Adrenal gland (tissue), 12 donors: ENCODE results near the gene SLC43A1. TPM values are rescaled to one million over a fixed set of nuclear protein-coding genes. Genes with fewer than 3 reads are reported as not detected.
A peak's percentile ranks its signal among the peaks of the same experiment; 100 is the strongest.

Experiments used
- DNase-seq, 7 donors: peaks; one replicate each; pipeline ENCODE4 v3.0.0-alpha.2; 2019 to 2020
- H3K27ac ChIP-seq, 5 donors: fragments of 200-600 bp; sonication (generic) in 4 of 5; 1 replicate in 3 of 5; 2 replicates in 2 of 5; pipeline versions ENCODE4 v1.5.1 to v1.8.0; 2016 to 2020; ENCODE audit warnings: mild to moderate bottlenecking in 1 of 5
- H3K27me3 ChIP-seq: fragments of 200-600 bp; 2 replicates; pipeline ENCODE4 v1.8.0; 2021
- H3K36me3 ChIP-seq, 2 donors: fragments of 200-600 bp; replicated peaks in 1 of 2; 1 replicate in 1 of 2; 2 replicates in 1 of 2; pipeline versions ENCODE4 v1.5.1 to v1.8.0; 2018 to 2022
- H3K4me1 ChIP-seq, 2 donors: fragments of 200-600 bp; replicated peaks in 1 of 2; 1 replicate in 1 of 2; 2 replicates in 1 of 2; pipeline versions ENCODE4 v1.5.1 to v1.8.0; 2018 to 2021
- H3K4me3 ChIP-seq, 4 donors: fragments of 200-600 bp; sonication (generic) in 3 of 4; one replicate each; pipeline ENCODE4 v1.5.1; 2016 to 2018
- H3K9me3 ChIP-seq, 3 donors: fragments of 200-600 bp; sonication (generic) in 1 of 3; replicated peaks in 1 of 3; 1 replicate in 2 of 3; 2 replicates in 1 of 3; pipeline versions ENCODE4 v1.5.1 to v1.8.0; 2016 to 2021
- CTCF ChIP-seq, 6 experiments: fragments of 450-650 bp in 4 of 6; fragments of 200-600 bp in 2 of 6; sonication (generic) in 1 of 6; IDR thresholded peaks; 1 replicate in 5 of 6; 2 replicates in 1 of 6; pipeline versions ENCODE4 v1.5.1 to v1.8.0; 2016 to 2021; ENCODE audit warnings: antibody characterized with exemption in 6 of 6, mild to moderate bottlenecking in 2 of 6, moderate library complexity in 1 of 6
- POLR2A ChIP-seq, 2 donors: fragments of 450-650 bp; IDR thresholded peaks; one replicate each; pipeline ENCODE4 v1.6.1; 2017; ENCODE audit warnings: antibody characterized with exemption in 2 of 2, mild to moderate bottlenecking in 2 of 2, moderate library complexity in 1 of 2
- WGBS, 4 donors: extraction: QIAGEN DNeasy Blood & Tissue Kit in 2 of 4; methylation state at CpG; one replicate each; pipeline versions ENCODE4 v1.1.5 to v1.1.7; 2013 to 2017; 5-methylcytosine and 5-hydroxymethylcytosine counted together
- intact Hi-C, 2 donors: fragments of 100-400 bp; cut with DNase I; formaldehyde crosslinking; loops; one replicate each; pipeline versions ENCODE4 v1.14.1 to v1.15.0; 2022 to 2023
- polyA plus RNA-seq, 3 donors: library from polyadenylated mRNA; stranded (reverse); fragments of 200-250 nt in 2 of 3; fragments of 350-450 nt in 1 of 3; fragmentation: Illumina TruSeq in 1 of 3; extraction: RNeasy Lipid Tissue Mini Kit (QIAGEN cat#74804) in 1 of 3; gene quantifications; one replicate each; pipeline ENCODE4 v1.2.3, GENCODE V29; 2013 to 2014
- total RNA-seq, 9 donors: library from RNA; depleted of rRNA in 4 of 9; stranded (reverse); fragments of >200 nt in 4 of 9; fragments of 120-200 nt in 1 of 9; fragmentation: NEBNext Ultra II Directional in 1 of 9; extraction: Animal tissue kit (Norgen Biotek cat#: 25700) in 1 of 9; gene quantifications; one replicate each; pipeline versions ENCODE4 v1.1.0 to v1.2.4, GENCODE V29; 2013 to 2023
- donor health status: healthy with polysubstance abuse.
- donor health status: Bipolar disorder and iron deficiency.
- donor health status: DM: yes; HTN: yes; CAD: no.
- donor health status: DM: no; HTN: no; CAD: no.
- donor health status: DM: no; HTN: no; CAD: no.
- donor health status: DM: yes; HTN: yes; CAD: no.

Gene SLC43A1
- total and polyA plus RNA-seq, 12 donors = 3.8 to 32.3 (median 22.9) TPM

- Histone ChIP-seq H3K27ac (no peak overlapping the region), H3K9me3 (no peaks in the 10 kb centered on the region), H3K27me3 (no peaks in the 10 kb centered on the region), H3K36me3 (no peaks in the 10 kb centered on the region), H3K4me1 (peaks cover 15 to 19% of the 10 kb centered on the region in 2 donors), H3K4me3 (no peak overlapping the region)
- no peak for DNase-seq
- 78 to 94% (median 94%) methylated on average over 4 of the region's 4 CpGs for WGBS, 4 donors
- intact Hi-C loops = no loop called here
- TF ChIP-seq CTCF (IDR thresholded peaks at IDR 0.05) (no peak), POLR2A (IDR thresholded peaks at IDR 0.05) (no peak)
These were observed 11.0 kb downstream of the SLC43A1 start for GRCh38 chr11:57504511-57504910.

GRCh38 chr11:57502870-57503269 is 12.6 kb downstream of the SLC43A1 start:
- no peak overlapping the region for H3K27ac ChIP-seq
- no peak overlapping the region for H3K4me3 ChIP-seq
- H3K27me3 ChIP-seq = no peaks in the 10 kb centered on the region
- TF ChIP-seq POLR2A (IDR thresholded peaks at IDR 0.05) = no peak
- H3K9me3 ChIP-seq = no peaks in the 10 kb centered on the region
- peaks cover 22 to 28% of the 10 kb centered on the region in 2 donors for H3K4me1 ChIP-seq
- no peak for DNase-seq
- intact Hi-C loops = no loop called here
- no peaks in the 10 kb centered on the region for H3K36me3 ChIP-seq

DNA sequence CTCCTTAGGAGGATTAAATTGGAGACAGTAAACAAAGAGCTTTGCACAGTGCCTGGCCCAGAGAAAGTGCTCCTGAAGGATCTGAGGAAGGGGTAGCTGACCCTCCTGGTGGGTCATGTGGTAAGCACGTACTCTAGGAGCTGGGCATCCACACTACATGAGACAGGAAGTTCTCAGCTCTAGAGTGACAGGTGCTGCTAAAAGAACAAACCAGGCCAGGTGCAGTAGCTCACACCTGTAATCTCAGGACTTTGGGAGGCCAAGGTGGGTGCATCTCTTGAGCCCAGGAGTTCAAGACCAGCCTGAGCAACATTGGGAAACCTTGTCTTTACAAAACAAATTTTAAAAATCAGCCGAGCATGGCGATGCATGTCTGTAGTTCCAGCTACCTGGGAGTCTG is 13.1 kb downstream of the SLC43A1 start:
- H3K27me3 ChIP-seq = no peaks in the 10 kb centered on the region
- no peaks in the 10 kb centered on the region for H3K36me3 ChIP-seq
- H3K4me1 ChIP-seq = peaks cover 22 to 28% of the 10 kb centered on the region in 2 donors
- no peak for DNase-seq
- WGBS, 4 donors = 88 to 96% (median 91%) methylated on average over 3 of the region's 3 CpGs
- H3K4me3 ChIP-seq = no peak overlapping the region
- intact Hi-C loops = no loop called here
- H3K9me3 ChIP-seq = no peaks in the 10 kb centered on the region
- TF ChIP-seq POLR2A (IDR thresholded peaks at IDR 0.05) = no peak
- TF ChIP-seq CTCF (IDR thresholded peaks at IDR 0.05) = no peak
- peak overlapping the region in 2 of 5 donors; percentile 67 to 88 for H3K27ac ChIP-seq

DNA sequence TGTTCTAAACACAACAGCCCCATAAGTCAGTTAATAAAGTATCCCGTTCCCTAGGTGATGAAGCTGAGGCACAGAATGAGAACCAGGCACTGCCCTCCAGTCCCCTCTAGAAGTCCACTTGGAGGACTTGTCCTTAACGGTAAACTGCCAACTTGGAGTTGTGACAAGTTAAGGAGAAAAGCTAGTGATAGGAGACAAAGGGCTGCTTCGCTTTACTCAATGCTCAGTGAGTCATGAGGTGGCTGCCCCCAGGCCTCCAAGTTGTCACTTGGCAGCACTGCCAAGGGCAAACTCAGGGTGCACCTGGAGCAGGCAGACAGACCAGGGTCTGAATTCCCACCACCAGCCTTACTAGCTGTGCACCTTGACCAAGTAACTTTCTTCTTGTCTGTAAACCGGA is 13.5 kb downstream of the SLC43A1 start:
- DNase-seq = peak; percentile 60 to 86 (median 83)
- Histone ChIP-seq H3K9me3 (no peaks in the 10 kb centered on the region), H3K27ac (peak overlapping the region in 2 of 5 donors; percentile 67 to 88), H3K4me1 (peaks cover 22 to 28% of the 10 kb centered on the region in 2 donors), H3K36me3 (no peaks in the 10 kb centered on the region), H3K27me3 (no peaks in the 10 kb centered on the region), H3K4me3 (no peak overlapping the region)
- no peak for TF ChIP-seq CTCF (IDR thresholded peaks at IDR 0.05)
- no peak for TF ChIP-seq POLR2A (IDR thresholded peaks at IDR 0.05)
- 43 to 59% (median 51%) methylated on average over 4 of the region's 4 CpGs for WGBS, 4 donors
- intact Hi-C loops = no loop called here

- Histone ChIP-seq H3K27ac (peak overlapping the region in 2 of 5 donors; percentile 67 to 88), H3K9me3 (no peaks in the 10 kb centered on the region), H3K4me3 (no peak overlapping the region), H3K36me3 (no peaks in the 10 kb centered on the region), H3K4me1 (peaks cover 22 to 28% of the 10 kb centered on the region in 2 donors), H3K27me3 (no peaks in the 10 kb centered on the region)
- 90 to 95% (median 94%) methylated on average over 4 to 15 of the region's 15 CpGs for WGBS, 4 donors
- no peak for TF ChIP-seq POLR2A (IDR thresholded peaks at IDR 0.05)
- TF ChIP-seq CTCF (IDR thresholded peaks at IDR 0.05) = no peak
- no peak for DNase-seq
- intact Hi-C loops = no loop called here
These were observed 14.6 kb downstream of the SLC43A1 start for GRCh38 chr11:57500926-57501325.
